Activated T-cell treated with anti-CD3 and anti-CD28 coated beads for 48 hours (primary cell): ENCODE measurements around the gene HOMEZ.
"Not testable (repeated sequence)": the region's sequence is repeated elsewhere in the genome, so short reads cannot be mapped to it uniquely, and the experiment has no call there.

ENCODE experiments used
- DNase-seq: peaks from one replicate; pipeline ENCODE4 v3.0.0-alpha.2; 2020; ENCODE audit warnings: low read depth

Gene HOMEZ

GRCh38 chr14:23281247-23281646 is 4.7 kb downstream of the HOMEZ start:
- DNase-seq, result no peak

- not testable (repeated sequence) for DNase-seq
Observed at GRCh38 chr14:23277928-23278327, 8.0 kb downstream of the HOMEZ start.

- DNase-seq, result no peak
Observed at GRCh38 chr14:23277189-23277588, 8.7 kb downstream of the HOMEZ start.

- no peak for DNase-seq
Observed at GRCh38 chr14:23275412-23275811, 10.5 kb downstream of the HOMEZ start.

- DNase-seq, result no peak
Observed at GRCh38 chr14:23269193-23269592, 16.7 kb downstream of the HOMEZ start.

GRCh38 chr14:23260849-23261248 is 25.1 kb downstream of the HOMEZ start:
- not testable (repeated sequence) for DNase-seq

GRCh38 chr14:23259426-23259825 is 26.5 kb downstream of the HOMEZ start:
- no peak for DNase-seq

- DNase-seq, result no peak
Observed at GRCh38 chr14:23258256-23258655, 27.7 kb downstream of the HOMEZ start.

GRCh38 chr14:23252420-23253333 is 33.3 kb downstream of the HOMEZ start:
- DNase-seq, result no peak

- DNase-seq, result no peak
Observed at GRCh38 chr14:23252006-23252405, 33.9 kb downstream of the HOMEZ start.

- no peak for DNase-seq
Observed at GRCh38 chr14:23249824-23250223, 36.1 kb downstream of the HOMEZ start.

GRCh38 chr14:23248601-23249000 is 37.3 kb downstream of the HOMEZ start:
- DNase-seq, result no peak

GRCh38 chr14:23245282-23245681 is 40.6 kb downstream of the HOMEZ start:
- DNase-seq, result no peak

- DNase-seq, result no peak
Observed at GRCh38 chr14:23243066-23243465, 42.9 kb downstream of the HOMEZ start.

GRCh38 chr14:23242076-23242475 is 43.9 kb downstream of the HOMEZ start:
- DNase-seq, result no peak

- not testable (repeated sequence) for DNase-seq
Observed at GRCh38 chr14:23241061-23241715, 44.7 kb downstream of the HOMEZ start.

GRCh38 chr14:23240661-23241060 is 45.3 kb downstream of the HOMEZ start:
- DNase-seq, result no peak

GRCh38 chr14:23237772-23238594 is 47.9 kb downstream of the HOMEZ start, which contains the start of gene RNF212B:
TSS of gene RNF212B (plus strand) at chr14:23237936. CDS start at chr14:23240346, 2,410 bp downstream.
- DNase-seq, result peak; percentile 88

GRCh38 chr14:23232241-23232808 is 53.6 kb downstream of the HOMEZ start:
- DNase-seq, result not testable (repeated sequence)

GRCh38 chr14:23228812-23229211 is 57.1 kb downstream of the HOMEZ start:
- DNase-seq, result no peak

GRCh38 chr14:23227566-23227965 is 58.4 kb downstream of the HOMEZ start:
- no peak for DNase-seq

- not testable (repeated sequence) for DNase-seq
Observed at GRCh38 chr14:23224958-23225357, 61.0 kb downstream of the HOMEZ start.
